HCT116 (cell line): ENCODE results near the gene HAUS1. TPM values are rescaled to one million over a fixed set of nuclear protein-coding genes. Genes with fewer than 3 reads are reported as not detected.

Experiments
- ATAC-seq: fragments of 200-7000 bp; cut with Tn5 transposase; 2 replicates; pipeline ENCODE4 v1.9.1; 2020; ENCODE audit warnings: mild to moderate bottlenecking, moderate library complexity
- BruUV-seq: library from RNA; stranded (reverse); fragments of 400-500 nt; replicated peaks from 2 replicates; lab custom pipeline; 2021; lab: Mats Ljungman, UMichigan
- CTCF ChIA-PET: fragments of 300-600 bp; sonication (Branson Sonifier 250); formaldehyde crosslinking; loops from one replicate; lab custom pipeline; 2021; ENCODE audit warnings: antibody characterized with exemption; lab: Charles Lee
- POLR2A ChIA-PET: fragments of 300-600, 350-600 bp; sonication (Branson Sonifier 250); formaldehyde crosslinking; loops from one replicate; lab custom pipeline; 2021; ENCODE audit warnings: antibody characterized with exemption; lab: Charles Lee
- RAD21 ChIA-PET, 2 experiments: fragments of 300-600 bp; sonication (Branson Sonifier 250); formaldehyde crosslinking; loops; one replicate each; lab custom pipeline; 2023; ENCODE audit warnings: low total read pairs in 2 of 2; ENCODE audit not compliant: uncharacterized antibody in 2 of 2, unreplicated experiment in 2 of 2, low non-redundant PET in 1 of 2; lab: Charles Lee
- DNase-seq: peaks from one replicate; pipeline ENCODE4 v3.0.0-alpha.2; 2010; ENCODE audit warnings: low read depth, low spot score
- H2AFZ ChIP-seq: fragments of 200-600 bp; shearing (Covaris generic), sonication (generic); 2 replicates; pipeline ENCODE4 v1.6.1; 2017; ENCODE audit warnings: low read depth, mixed run types, mixed read lengths, antibody characterized with exemption, low read length; ENCODE audit not compliant: poor library complexity, severe bottlenecking
- H3K27ac ChIP-seq: 2 replicates; pipeline ENCODE4 v1.5.1; 2012; ENCODE audit warnings: low read depth, low read length
- H3K27me3 ChIP-seq: fragments of 200-600 bp; sonication (generic); 2 replicates; pipeline ENCODE4 v1.6.1; 2016; ENCODE audit warnings: mixed run types, low read length, mixed read lengths; ENCODE audit not compliant: insufficient read depth
- H3K36me3 ChIP-seq, 2 experiments: fragments of 200-500 bp in 1 of 2; fragments of 200-600 bp in 1 of 2; sonication (Bioruptor generic) in 1 of 2; sonication (generic) in 1 of 2; 2 replicates each; pipeline versions ENCODE4 v1.5.1 to v1.6.1; 2014 to 2016; ENCODE audit warnings: low read length in 2 of 2, inconsistent platforms in 1 of 2, mixed read lengths in 1 of 2, mixed run types in 1 of 2; ENCODE audit not compliant: insufficient read depth in 2 of 2, control insufficient read depth in 1 of 2
- H3K4me1 ChIP-seq, 2 experiments: fragments of 200-600 bp in 1 of 2; sonication (generic) in 1 of 2; 2 replicates each; pipeline versions ENCODE4 v1.5.1 to v1.6.1; 2012 to 2017; ENCODE audit warnings: low read length in 2 of 2, inconsistent platforms in 1 of 2, mild to moderate bottlenecking in 1 of 2, mixed read lengths in 1 of 2, mixed run types in 1 of 2, moderate library complexity in 1 of 2; ENCODE audit not compliant: insufficient read depth in 2 of 2, control insufficient read depth in 1 of 2
- H3K4me2 ChIP-seq: fragments of 200-600 bp; sonication (generic); 2 replicates; pipeline ENCODE4 v1.6.1; 2017; ENCODE audit warnings: mixed run types, low read length, mixed read lengths
- H3K4me3 ChIP-seq, 2 experiments: fragments of 200-600 bp in 1 of 2; sonication (generic) in 1 of 2; replicated peaks in 1 of 2; 2 replicates each; pipeline ENCODE4 v1.5.1; 2011 to 2016; ENCODE audit warnings: low read length in 2 of 2, control low read depth in 1 of 2, low read depth in 1 of 2, mild to moderate bottlenecking in 1 of 2, mixed read lengths in 1 of 2, mixed run types in 1 of 2
- H3K79me2 ChIP-seq: fragments of 200-600 bp; sonication (generic); 2 replicates; pipeline ENCODE4 v1.6.1; 2017; ENCODE audit warnings: mild to moderate bottlenecking, mixed run types, low read length, moderate library complexity, mixed read lengths; ENCODE audit not compliant: insufficient read depth
- H3K9ac ChIP-seq: fragments of 200-600 bp; sonication (generic); 2 replicates; pipeline ENCODE4 v1.6.1; 2016; ENCODE audit warnings: low read length, mixed read lengths
- H3K9me2 ChIP-seq: fragments of 200-600 bp; sonication (generic), shearing (Covaris generic); 2 replicates; pipeline ENCODE4 v1.6.1; 2017; ENCODE audit warnings: mixed run types, mild to moderate bottlenecking, moderate library complexity; ENCODE audit not compliant: insufficient read depth
- H3K9me3 ChIP-seq, 2 experiments: fragments of 200-500 bp in 1 of 2; fragments of 200-600 bp in 1 of 2; sonication (Bioruptor generic) in 1 of 2; sonication (generic) in 1 of 2; 2 replicates each; pipeline ENCODE4 v1.6.1; 2014 to 2017; ENCODE audit warnings: low read length in 2 of 2, mixed read lengths in 2 of 2, inconsistent platforms in 1 of 2, low read depth in 1 of 2, mild to moderate bottlenecking in 1 of 2, mixed run types in 1 of 2, moderate library complexity in 1 of 2; ENCODE audit not compliant: control insufficient read depth in 1 of 2, insufficient read depth in 1 of 2
- H4K20me1 ChIP-seq: fragments of 200-600 bp; sonication (generic), shearing (Covaris generic); 2 replicates; pipeline ENCODE4 v1.6.1; 2017; ENCODE audit warnings: mixed run types, mild to moderate bottlenecking, moderate library complexity; ENCODE audit not compliant: insufficient read depth
- CEBPB ChIP-seq: IDR thresholded peaks from 2 replicates; pipeline ENCODE4 v1.6.1; 2012; ENCODE audit warnings: low read depth
- EGR1 ChIP-seq: IDR thresholded peaks from 2 replicates; pipeline ENCODE4 v1.6.1; 2012; ENCODE audit warnings: low read depth
- ELF1 ChIP-seq: IDR thresholded peaks from 2 replicates; pipeline ENCODE4 v1.6.1; 2012; ENCODE audit warnings: low read depth, borderline replicate concordance
- EZH2 ChIP-seq: fragments of 200-600 bp; sonication (generic); IDR thresholded peaks from 2 replicates; pipeline ENCODE4 v1.6.1; 2017; ENCODE audit warnings: antibody characterized with exemption, mixed run types
- EZH2phosphoT487 ChIP-seq: fragments of 200-600 bp; IDR thresholded peaks from 2 replicates; pipeline ENCODE4 v1.6.1; 2018; ENCODE audit warnings: antibody characterized with exemption, borderline replicate concordance
- FOSL1 ChIP-seq: IDR thresholded peaks from 2 replicates; pipeline ENCODE4 v1.6.1; 2012; ENCODE audit warnings: low read depth
- JUND ChIP-seq: IDR thresholded peaks from 2 replicates; pipeline ENCODE4 v1.6.1; 2012
- SP1 ChIP-seq: IDR thresholded peaks from 2 replicates; pipeline ENCODE4 v1.6.1; 2012; ENCODE audit warnings: low read depth
- ZNF274 ChIP-seq: fragments of 200-500 bp; sonication (Bioruptor generic); IDR thresholded peaks from 2 replicates; pipeline ENCODE4 v1.6.1; 2014; ENCODE audit warnings: mild to moderate bottlenecking, low read depth, low read length, inconsistent platforms
- intact Hi-C: fragments of 100-400 bp; cut with micrococcal nuclease; formaldehyde crosslinking; loops from 2 replicates; pipeline ENCODE4 v1.10.0; 2022
- total RNA-seq: library from RNA; stranded (reverse); gene quantifications from one replicate; pipeline ENCODE4 v1.2.1, GENCODE V29; 2021; ENCODE audit not compliant: unreplicated experiment
- TF ChIP-seq, protein P1 (sequence below): IDR thresholded peaks from 2 replicates; pipeline ENCODE4 v1.6.1; 2011; ENCODE audit warnings: mild to moderate bottlenecking, low read length, moderate library complexity; ENCODE audit not compliant: insufficient replicate concordance; ENCODE audit errors: extremely low read depth

The HAUS1 gene
- total RNA-seq, 1 experiment from 2014 or later, result 46.2 TPM

DNA sequence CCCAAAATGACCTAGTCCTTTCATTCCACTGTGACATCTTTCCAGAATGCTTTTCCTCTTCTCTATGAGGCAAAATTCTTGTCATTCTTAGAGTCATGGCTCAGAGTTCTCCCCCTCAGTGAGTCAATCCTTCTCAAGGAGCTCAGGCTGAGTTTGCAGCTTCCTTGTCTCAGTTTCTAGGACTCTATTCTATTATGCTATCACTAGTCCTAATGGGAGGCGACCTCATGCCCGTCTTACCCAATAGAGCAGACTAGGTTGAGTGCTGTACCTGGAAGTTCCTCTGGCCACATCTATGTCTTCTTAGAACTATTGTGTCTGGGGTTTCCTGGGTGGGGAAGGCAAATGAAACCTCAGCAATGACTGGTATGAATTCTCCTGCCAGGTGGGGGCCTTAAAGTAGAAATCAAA, 51.5 kb downstream of the HAUS1 start:
- ATAC-seq (peak; percentile 66), DNase-seq (no peak)
- Histone ChIP-seq H2AFZ (no peak overlapping the region), H3K4me3 (peak overlapping the region in 1 of 2 experiments; percentile 33; a peak in 2 of 4 replicates), H3K79me2 (no peaks in the 10 kb centered on the region), H3K27me3 (no peaks in the 10 kb centered on the region), H3K9me3 (no peaks in the 10 kb centered on the region), H3K9me2 (no peaks in the 10 kb centered on the region), H3K4me2 (peak overlapping the region; percentile 74), H3K27ac (peak overlapping the region; percentile 16; the same call in 1 of the 2 replicates), H4K20me1 (no peaks in the 10 kb centered on the region), H3K36me3 (no peaks in the 10 kb centered on the region), H3K4me1 (peaks cover 31 to 53% of the 10 kb centered on the region in 2 experiments), H3K9ac (0 out of 2 replicates have a peak overlapping the region, but pooled peaks have one; percentile 25)
- POLR2A ChIA-PET, result no interaction called here
- CTCF ChIA-PET, result interaction anchor here (1.5 kb wide), 1 partner anchor 18 kb away, joined by 12 read pairs; a partner anchor contains a TSS
- RAD21 ChIA-PET, result no interaction called here
- BruUV-seq, result no TSS peak
- intact Hi-C loops, result loop anchor here (2.0 to 10.0 kb wide), 3 partner anchors 17 to 359 kb away; no protein-coding TSS in a partner anchor
- TF ChIP-seq, protein P1, sequence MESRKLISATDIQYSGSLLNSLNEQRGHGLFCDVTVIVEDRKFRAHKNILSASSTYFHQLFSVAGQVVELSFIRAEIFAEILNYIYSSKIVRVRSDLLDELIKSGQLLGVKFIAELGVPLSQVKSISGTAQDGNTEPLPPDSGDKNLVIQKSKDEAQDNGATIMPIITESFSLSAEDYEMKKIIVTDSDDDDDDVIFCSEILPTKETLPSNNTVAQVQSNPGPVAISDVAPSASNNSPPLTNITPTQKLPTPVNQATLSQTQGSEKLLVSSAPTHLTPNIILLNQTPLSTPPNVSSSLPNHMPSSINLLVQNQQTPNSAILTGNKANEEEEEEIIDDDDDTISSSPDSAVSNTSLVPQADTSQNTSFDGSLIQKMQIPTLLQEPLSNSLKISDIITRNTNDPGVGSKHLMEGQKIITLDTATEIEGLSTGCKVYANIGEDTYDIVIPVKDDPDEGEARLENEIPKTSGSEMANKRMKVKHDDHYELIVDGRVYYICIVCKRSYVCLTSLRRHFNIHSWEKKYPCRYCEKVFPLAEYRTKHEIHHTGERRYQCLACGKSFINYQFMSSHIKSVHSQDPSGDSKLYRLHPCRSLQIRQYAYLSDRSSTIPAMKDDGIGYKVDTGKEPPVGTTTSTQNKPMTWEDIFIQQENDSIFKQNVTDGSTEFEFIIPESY, result no peak
- TF ChIP-seq SP1, result peak; percentile 49; the same call in 1 of the 2 replicates
- TF ChIP-seq JUND, result peak; percentile 42
- peak; percentile 57; the same call in 1 of the 2 replicates for TF ChIP-seq FOSL1
- no peak for TF ChIP-seq ELF1
- peak; percentile 42; the same call in 1 of the 2 replicates for TF ChIP-seq CEBPB
- no peak for TF ChIP-seq EZH2phosphoT487
- no peak for TF ChIP-seq ZNF274
- TF ChIP-seq EZH2, result no peak
- TF ChIP-seq EGR1, result peak; percentile 32; the same call in 1 of the 2 replicates
